GM12892 (cell line): ENCODE results near the gene ALG10.
"Not testable (repeated sequence)": the region's sequence is repeated elsewhere in the genome, so short reads cannot be mapped to it uniquely, and the experiment has no call there.

ENCODE experiments used
- DNase-seq: peaks from one replicate; pipeline ENCODE4 v3.0.0; 2011; ENCODE audit not compliant: insufficient read length
- FAIRE-seq: peaks from 2 replicates; lab custom pipeline; 2011; peaks lifted over from hg19 to GRCh38; lab: Jason Lieb, UNC
- POLR2A ChIP-seq: IDR thresholded peaks from 2 replicates; pipeline ENCODE4 v1.6.1; 2011; ENCODE audit warnings: low read depth, low read length, control low read depth
- POLR2AphosphoS5 ChIP-seq: IDR thresholded peaks from 2 replicates; pipeline ENCODE4 v1.6.1; 2011; ENCODE audit warnings: low read depth, low read length, control low read depth
- TAF1 ChIP-seq: IDR thresholded peaks from 2 replicates; pipeline ENCODE4 v1.6.1; 2011; ENCODE audit warnings: low read depth, mild to moderate bottlenecking, control low read depth, low read length, borderline replicate concordance

Gene ALG10

GRCh38 chr12:34046570-34046969, 24.3 kb downstream of the ALG10 start:
- no peak for FAIRE-seq
- TF ChIP-seq POLR2A (no peak), POLR2AphosphoS5 (no peak), TAF1 (no peak)
- no peak for DNase-seq

GRCh38 chr12:34047855-34048254, 25.6 kb downstream of the ALG10 start:
- not testable (repeated sequence) for DNase-seq

GRCh38 chr12:34048714-34049113, 26.4 kb downstream of the ALG10 start:
- TF ChIP-seq TAF1 (no peak), POLR2AphosphoS5 (no peak), POLR2A (no peak)
- DNase-seq (no peak), FAIRE-seq (no peak)

More at GRCh38 chr12:34047855-34048254, 25.6 kb downstream of the ALG10 start:
- FAIRE-seq, result not testable (repeated sequence)

- TF ChIP-seq TAF1 (no peak), POLR2A (no peak), POLR2AphosphoS5 (no peak)
- FAIRE-seq, result no peak
Measured at GRCh38 chr12:34051486-34051885, 29.2 kb downstream of the ALG10 start.

GRCh38 chr12:34054938-34055337, 32.6 kb downstream of the ALG10 start:
- no peak for DNase-seq
- FAIRE-seq, result peak; percentile 30

More at GRCh38 chr12:34051486-34051885, 29.2 kb downstream of the ALG10 start:
- DNase-seq, result no peak

More at GRCh38 chr12:34054938-34055337, 32.6 kb downstream of the ALG10 start:
- TF ChIP-seq POLR2A (no peak), TAF1 (no peak), POLR2AphosphoS5 (no peak)
